Loucy (cell line): ENCODE results near the gene SMG6.
A peak's percentile ranks its signal among the peaks of the same experiment; 100 is the strongest.

Experiments used
- H2AFZ ChIP-seq: fragments of 200-600 bp; sonication (generic); 2 replicates; pipeline ENCODE4 v1.6.0; 2016; ENCODE audit warnings: antibody characterized with exemption, mild to moderate bottlenecking, low read length, moderate library complexity
- H3F3A ChIP-seq: fragments of 200-600 bp; 2 replicates; pipeline ENCODE4 v1.6.0; 2016; ENCODE audit warnings: antibody characterized with exemption, low read depth, mild to moderate bottlenecking
- H3K27me3 ChIP-seq: fragments of 200-600 bp; sonication (generic); 2 replicates; pipeline ENCODE4 v1.6.1; 2014; ENCODE audit warnings: low read length, mild to moderate bottlenecking; ENCODE audit not compliant: insufficient read depth, poor library complexity, severe bottlenecking
- H3K36me3 ChIP-seq: fragments of 200-600 bp; sonication (generic); 2 replicates; pipeline ENCODE4 v1.6.1; 2016; ENCODE audit warnings: low read length; ENCODE audit not compliant: insufficient read depth
- H3K4me1 ChIP-seq: fragments of 200-600 bp; sonication (generic); 2 replicates; pipeline ENCODE4 v1.5.1; 2014; ENCODE audit warnings: low read length, mild to moderate bottlenecking; ENCODE audit not compliant: insufficient read depth, poor library complexity, severe bottlenecking
- H3K4me2 ChIP-seq: fragments of 200-600 bp; sonication (generic); 2 replicates; pipeline ENCODE4 v1.6.0; 2014; ENCODE audit warnings: antibody characterized with exemption, low read length, low read depth, mild to moderate bottlenecking; ENCODE audit not compliant: poor library complexity, severe bottlenecking
- H3K4me3 ChIP-seq: fragments of 200-600 bp; sonication (generic); 2 replicates; pipeline ENCODE4 v1.5.1; 2014; ENCODE audit warnings: low read length, mild to moderate bottlenecking, mixed read lengths; ENCODE audit not compliant: poor library complexity, severe bottlenecking
- H3K79me2 ChIP-seq: fragments of 200-600 bp; sonication (generic); 2 replicates; pipeline ENCODE4 v1.6.1; 2014; ENCODE audit warnings: low read length; ENCODE audit not compliant: insufficient read depth
- H3K9ac ChIP-seq: fragments of 200-600 bp; sonication (generic); 2 replicates; pipeline ENCODE4 v1.6.0; 2014; ENCODE audit warnings: mild to moderate bottlenecking, low read depth, low read length, moderate library complexity; ENCODE audit not compliant: poor library complexity, severe bottlenecking
- H3K9me2 ChIP-seq: fragments of 200-600 bp; sonication (generic); replicated peaks from 2 replicates; pipeline ENCODE4 v1.6.1; 2016; ENCODE audit warnings: low read depth, low read length, mixed read lengths
- H3K9me3 ChIP-seq: fragments of 200-600 bp; sonication (generic); 2 replicates; pipeline ENCODE4 v1.6.1; 2014; ENCODE audit warnings: mild to moderate bottlenecking, antibody characterized with exemption, low read length, low read depth; ENCODE audit not compliant: insufficient read depth
- H4K20me1 ChIP-seq: fragments of 200-600 bp; sonication (generic); 2 replicates; pipeline ENCODE4 v1.6.0; 2014; ENCODE audit warnings: antibody characterized with exemption, low read length, mild to moderate bottlenecking; ENCODE audit not compliant: insufficient read depth, poor library complexity, severe bottlenecking
- EZH2phosphoT487 ChIP-seq: fragments of 200-600 bp; IDR thresholded peaks from 2 replicates; pipeline ENCODE4 v1.6.1; 2018; ENCODE audit warnings: antibody characterized with exemption, mild to moderate bottlenecking, moderate library complexity, borderline replicate concordance
- TF ChIP-seq, protein P1 (sequence below): fragments of 200-600 bp; sonication (generic); conservative IDR thresholded peaks from 2 replicates; pipeline ENCODE4 v1.5.1; 2014; ENCODE audit warnings: mild to moderate bottlenecking, antibody characterized with exemption, low read length

Gene SMG6

DNA sequence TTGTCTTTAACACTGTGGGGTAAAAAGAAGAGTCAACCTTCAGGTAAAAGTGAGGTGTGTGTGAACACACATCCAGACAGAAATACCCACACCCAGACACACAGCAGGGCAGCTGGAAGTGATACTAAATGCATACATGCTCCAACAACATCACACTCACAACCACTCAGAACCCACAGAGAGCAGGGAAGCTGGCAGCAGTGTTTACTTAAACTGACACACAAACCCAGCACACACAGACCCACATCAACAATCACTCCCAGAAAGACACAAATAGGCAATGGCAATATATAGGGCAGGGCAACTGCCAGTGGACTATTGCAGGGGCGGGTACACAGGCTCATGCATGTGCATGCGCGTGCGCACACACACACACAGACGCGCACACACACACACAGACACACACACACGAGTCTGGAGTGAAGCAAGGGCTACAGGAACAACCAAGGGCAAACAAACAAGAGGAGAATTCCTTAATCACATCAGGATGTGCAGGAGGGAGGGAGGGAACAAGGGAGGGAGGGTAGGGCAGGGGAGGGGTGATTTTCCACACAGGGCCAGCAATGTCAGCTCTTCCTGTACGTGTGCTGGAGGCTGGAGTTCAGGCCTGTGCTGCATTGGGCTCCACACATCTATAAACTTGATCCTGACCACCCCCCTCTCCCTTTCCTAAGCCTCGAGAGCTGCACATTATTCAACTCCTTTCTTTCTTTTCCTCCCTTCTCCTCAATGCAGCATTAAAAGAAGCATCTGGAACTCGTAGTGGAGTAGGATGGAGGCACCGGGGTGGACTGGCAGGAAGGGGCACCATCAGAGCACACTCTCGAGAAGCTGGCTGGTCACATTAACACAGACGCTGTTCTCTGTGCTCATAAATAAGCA, 218.6 kb downstream of the SMG6 start:
- Histone ChIP-seq H3F3A (no peaks in the 10 kb centered on the region), H3K4me2 (peak overlapping the region; percentile 10), H3K4me1 (peaks cover 56% of the 10 kb centered on the region), H3K9me2 (no peaks in the 10 kb centered on the region), H3K4me3 (no peak overlapping the region), H3K36me3 (peaks cover 54% of the 10 kb centered on the region; the same call in 1 of the 2 replicates), H3K9ac (peak overlapping the region; percentile 3), H3K9me3 (no peaks in the 10 kb centered on the region), H3K27me3 (no peaks in the 10 kb centered on the region), H4K20me1 (no peaks in the 10 kb centered on the region), H2AFZ (no peak overlapping the region), H3K79me2 (no peaks in the 10 kb centered on the region)
- TF ChIP-seq, protein P1, sequence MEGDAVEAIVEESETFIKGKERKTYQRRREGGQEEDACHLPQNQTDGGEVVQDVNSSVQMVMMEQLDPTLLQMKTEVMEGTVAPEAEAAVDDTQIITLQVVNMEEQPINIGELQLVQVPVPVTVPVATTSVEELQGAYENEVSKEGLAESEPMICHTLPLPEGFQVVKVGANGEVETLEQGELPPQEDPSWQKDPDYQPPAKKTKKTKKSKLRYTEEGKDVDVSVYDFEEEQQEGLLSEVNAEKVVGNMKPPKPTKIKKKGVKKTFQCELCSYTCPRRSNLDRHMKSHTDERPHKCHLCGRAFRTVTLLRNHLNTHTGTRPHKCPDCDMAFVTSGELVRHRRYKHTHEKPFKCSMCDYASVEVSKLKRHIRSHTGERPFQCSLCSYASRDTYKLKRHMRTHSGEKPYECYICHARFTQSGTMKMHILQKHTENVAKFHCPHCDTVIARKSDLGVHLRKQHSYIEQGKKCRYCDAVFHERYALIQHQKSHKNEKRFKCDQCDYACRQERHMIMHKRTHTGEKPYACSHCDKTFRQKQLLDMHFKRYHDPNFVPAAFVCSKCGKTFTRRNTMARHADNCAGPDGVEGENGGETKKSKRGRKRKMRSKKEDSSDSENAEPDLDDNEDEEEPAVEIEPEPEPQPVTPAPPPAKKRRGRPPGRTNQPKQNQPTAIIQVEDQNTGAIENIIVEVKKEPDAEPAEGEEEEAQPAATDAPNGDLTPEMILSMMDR, result no peak
- no peak for TF ChIP-seq EZH2phosphoT487

DNA sequence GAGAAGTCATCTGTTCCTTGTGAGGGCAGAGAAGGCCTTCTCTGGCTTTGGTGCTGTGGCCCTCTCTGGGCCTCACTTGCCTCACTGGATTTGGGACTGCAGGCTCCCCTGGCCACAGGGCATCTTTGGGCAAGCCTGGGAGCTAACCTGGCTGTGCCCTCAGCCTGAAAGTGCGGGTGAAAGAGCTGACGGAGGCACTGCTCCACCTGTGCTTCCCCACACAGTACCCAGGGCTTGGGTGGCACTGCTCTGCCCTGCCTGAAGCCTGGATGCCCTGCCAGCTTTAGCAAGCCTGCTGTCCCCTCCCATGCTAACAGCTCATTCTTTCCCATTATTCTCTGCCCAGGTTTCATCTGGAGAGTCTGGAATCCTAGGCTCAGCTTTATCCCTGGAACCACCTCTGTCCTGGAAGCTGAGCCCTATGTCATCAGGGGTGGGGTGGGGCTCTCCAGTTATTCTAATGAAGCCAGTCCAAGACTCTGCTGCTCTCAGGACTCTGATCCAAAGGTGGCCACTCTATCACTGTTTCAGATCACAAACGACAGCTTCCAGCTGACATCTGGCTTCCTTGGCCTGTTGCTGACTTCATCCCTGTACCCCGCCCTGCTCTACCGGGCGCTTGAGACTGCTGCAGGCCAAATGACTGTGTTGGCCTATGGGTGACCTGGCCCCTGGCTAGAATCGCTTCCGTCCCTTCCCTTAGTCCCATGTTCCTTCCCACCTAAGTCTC, 219.4 kb downstream of the SMG6 start:
- no peaks in the 10 kb centered on the region for H3K9me2 ChIP-seq
- peaks cover 50% of the 10 kb centered on the region for H3K4me1 ChIP-seq
- no peak overlapping the region for H3K4me2 ChIP-seq
- no peaks in the 10 kb centered on the region for H3K9me3 ChIP-seq
- no peak overlapping the region for H2AFZ ChIP-seq
- no peaks in the 10 kb centered on the region for H3K79me2 ChIP-seq
- no peaks in the 10 kb centered on the region for H3K27me3 ChIP-seq
- no peaks in the 10 kb centered on the region for H4K20me1 ChIP-seq
- H3K9ac ChIP-seq, result peak overlapping the region; percentile 3
- no peaks in the 10 kb centered on the region for H3F3A ChIP-seq
- H3K36me3 ChIP-seq, result peaks cover 57% of the 10 kb centered on the region; the same call in 1 of the 2 replicates
- no peak for TF ChIP-seq EZH2phosphoT487
- TF ChIP-seq, protein P1, result no peak
- no peak overlapping the region for H3K4me3 ChIP-seq

DNA sequence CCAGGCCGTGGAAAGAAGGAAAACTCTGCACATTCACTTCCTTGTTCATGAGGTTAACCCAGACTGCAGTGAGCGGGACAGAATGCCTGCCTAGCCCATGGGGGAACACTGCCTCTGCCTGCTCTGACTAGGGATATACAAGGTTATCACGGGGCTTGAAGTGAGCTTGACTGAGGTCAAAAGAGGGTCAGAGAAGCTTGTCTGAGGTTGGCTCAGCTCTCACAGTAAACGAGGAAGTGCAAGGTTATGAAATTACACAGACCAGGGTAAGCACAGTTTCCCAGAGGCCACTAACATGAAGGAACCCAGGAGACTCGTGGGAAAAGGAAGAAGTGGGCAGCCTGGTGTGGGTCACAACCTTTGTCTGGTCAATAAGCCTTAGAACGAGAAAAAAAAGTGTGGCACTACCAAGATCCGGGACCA, 220.0 kb downstream of the SMG6 start:
- Histone ChIP-seq H3K9ac (no peak overlapping the region), H3K9me2 (no peaks in the 10 kb centered on the region), H3K79me2 (no peaks in the 10 kb centered on the region), H3F3A (no peaks in the 10 kb centered on the region), H3K36me3 (peaks cover 63% of the 10 kb centered on the region; the same call in 1 of the 2 replicates), H2AFZ (no peak overlapping the region), H3K9me3 (no peaks in the 10 kb centered on the region), H3K4me3 (no peak overlapping the region), H4K20me1 (no peaks in the 10 kb centered on the region), H3K27me3 (no peaks in the 10 kb centered on the region), H3K4me2 (no peak overlapping the region), H3K4me1 (peaks cover 44% of the 10 kb centered on the region)
- TF ChIP-seq EZH2phosphoT487, result no peak
- TF ChIP-seq, protein P1, result no peak
